SK-N-SH (cell line): ENCODE results near the gene TBX1. TPM values are rescaled to one million over a fixed set of nuclear protein-coding genes. Genes with fewer than 3 reads are reported as not detected.
A peak's percentile ranks its signal among the peaks of the same experiment; 100 is the strongest.

ENCODE experiments used
- CTCF ChIA-PET: fragments of 300-600, 350-600 bp; formaldehyde crosslinking; extraction: SDS; loops from one replicate; lab custom pipeline; 2021; lab: Yijun Ruan, JAX
- POLR2A ChIA-PET: fragments of 350-600 bp; sonication (Branson Sonifier 250); formaldehyde crosslinking; extraction: SDS; loops from one replicate; lab custom pipeline; 2020; ENCODE audit warnings: antibody characterized with exemption, inconsistent platforms; lab: Yijun Ruan, JAX
- DNase-seq: peaks from one replicate; pipeline ENCODE4 v3.0.0; 2012
- H2AFZ ChIP-seq: fragments of 200-600 bp; sonication (generic); 2 replicates; pipeline ENCODE4 v1.8.1; 2016; ENCODE audit warnings: antibody characterized with exemption, mild to moderate bottlenecking, low read depth
- H3F3A ChIP-seq: fragments of 200-600 bp; sonication (generic); replicated peaks from 2 replicates; pipeline ENCODE3; 2016; ENCODE audit warnings: antibody characterized with exemption, mild to moderate bottlenecking; ENCODE audit not compliant: insufficient read depth
- H3K27ac ChIP-seq, 2 experiments: fragments of 200-500 bp in 1 of 2; fragments of 200-600 bp in 1 of 2; sonication (Bioruptor generic) in 1 of 2; sonication (generic), shearing (Covaris generic) in 1 of 2; 2 replicates each; pipeline versions ENCODE4 v1.5.1 to v1.6.1; 2014 to 2016; ENCODE audit warnings: low read depth in 2 of 2, inconsistent platforms in 1 of 2, low read length in 1 of 2, mild to moderate bottlenecking in 1 of 2, mixed read lengths in 1 of 2
- H3K27me3 ChIP-seq: fragments of 200-600 bp; sonication (generic), shearing (Covaris generic); 2 replicates; pipeline ENCODE4 v1.6.1; 2016; ENCODE audit warnings: mixed run types; ENCODE audit not compliant: insufficient read depth
- H3K36me3 ChIP-seq, 2 experiments: fragments of 200-500 bp in 1 of 2; fragments of 200-600 bp in 1 of 2; sonication (Bioruptor generic) in 1 of 2; sonication (generic) in 1 of 2; replicated peaks in 1 of 2; 2 replicates each; pipeline versions ENCODE3 to v1.5.1; 2014 to 2016; ENCODE audit warnings: low read length in 1 of 2, mild to moderate bottlenecking in 1 of 2; ENCODE audit not compliant: insufficient read depth in 2 of 2, control insufficient read depth in 1 of 2
- H3K4me1 ChIP-seq, 2 experiments: fragments of 200-500 bp in 1 of 2; fragments of 200-600 bp in 1 of 2; sonication (Bioruptor generic) in 1 of 2; sonication (generic), shearing (Covaris generic) in 1 of 2; 2 replicates each; pipeline versions ENCODE4 v1.5.1 to v1.6.1; 2014 to 2016; ENCODE audit warnings: low read depth in 1 of 2, low read length in 1 of 2, mixed run types in 1 of 2; ENCODE audit not compliant: insufficient read depth in 2 of 2, control insufficient read depth in 1 of 2
- H3K4me2 ChIP-seq: fragments of 200-600 bp; sonication (generic), shearing (Covaris generic); 2 replicates; pipeline ENCODE4 v1.6.1; 2017; ENCODE audit warnings: mixed run types
- H3K4me3 ChIP-seq, 2 experiments: fragments of 200-500 bp in 1 of 2; fragments of 200-600 bp in 1 of 2; sonication (Bioruptor generic) in 1 of 2; sonication (generic), shearing (Covaris generic) in 1 of 2; 2 replicates each; pipeline versions ENCODE4 v1.5.1 to v1.8.1; 2014 to 2016; ENCODE audit warnings: low read depth in 2 of 2, inconsistent platforms in 1 of 2, low read length in 1 of 2, mild to moderate bottlenecking in 1 of 2, mixed read lengths in 1 of 2, moderate library complexity in 1 of 2
- H3K79me2 ChIP-seq: fragments of 200-600 bp; sonication (generic); 2 replicates; pipeline ENCODE4 v1.8.1; 2017; ENCODE audit warnings: mild to moderate bottlenecking; ENCODE audit not compliant: insufficient read depth
- H3K9ac ChIP-seq: fragments of 200-600 bp; sonication (generic); 2 replicates; pipeline ENCODE4 v1.6.1; 2017; ENCODE audit warnings: mixed run types
- H3K9me2 ChIP-seq: fragments of 200-600 bp; sonication (generic); 2 replicates; pipeline ENCODE4 v1.6.1; 2017; ENCODE audit warnings: mixed run types
- H3K9me3 ChIP-seq: fragments of 200-600 bp; sonication (generic); 2 replicates; pipeline ENCODE4 v1.6.1; 2017; ENCODE audit warnings: mixed run types, mild to moderate bottlenecking, moderate library complexity
- H4K20me1 ChIP-seq: fragments of 200-600 bp; sonication (generic); 2 replicates; pipeline ENCODE4 v1.6.1; 2017; ENCODE audit warnings: mild to moderate bottlenecking, mixed run types; ENCODE audit not compliant: insufficient read depth
- CHD2 ChIP-seq: fragments of 150-350 bp; IDR thresholded peaks from 2 replicates; pipeline ENCODE4 v1.6.1; 2018; ENCODE audit warnings: low read length; ENCODE audit not compliant: partially characterized antibody
- ELF1 ChIP-seq: IDR thresholded peaks from 2 replicates; pipeline ENCODE4 v1.4.0; 2012
- FOSL2 ChIP-seq: IDR thresholded peaks from 2 replicates; pipeline ENCODE4 v1.4.0; 2012; ENCODE audit warnings: low read depth, mild to moderate bottlenecking, moderate library complexity, borderline replicate concordance
- FOXJ3 ChIP-seq: sonication (generic); formaldehyde crosslinking; IDR thresholded peaks from 2 replicates; pipeline ENCODE4 v1.5.1; 2020; ENCODE audit warnings: mild to moderate bottlenecking, missing genetic modification reagents
- GATA2 ChIP-seq: sonication (generic); formaldehyde crosslinking; IDR thresholded peaks from 2 replicates; pipeline ENCODE4 v1.5.0; 2020; ENCODE audit warnings: mild to moderate bottlenecking, missing genetic modification reagents
- JUND ChIP-seq: IDR thresholded peaks from 2 replicates; pipeline ENCODE4 v1.4.0; 2012
- MXI1 ChIP-seq: IDR thresholded peaks from 2 replicates; pipeline ENCODE4 v1.6.1; 2012; ENCODE audit warnings: mild to moderate bottlenecking, low read depth, low read length, improper control_type of control experiment
- NFIC ChIP-seq: IDR thresholded peaks from 2 replicates; pipeline ENCODE4 v1.4.0; 2012; ENCODE audit warnings: borderline replicate concordance
- RAD21 ChIP-seq: IDR thresholded peaks from 2 replicates; pipeline ENCODE4 v1.6.1; 2012; ENCODE audit warnings: mild to moderate bottlenecking, low read length
- RFX5 ChIP-seq: IDR thresholded peaks from 2 replicates; pipeline ENCODE4 v1.6.1; 2012; ENCODE audit warnings: mild to moderate bottlenecking, improper control_type of control experiment, low read length
- RXRA ChIP-seq: IDR thresholded peaks from 2 replicates; pipeline ENCODE4 v1.4.0; 2012; ENCODE audit warnings: low read depth, mild to moderate bottlenecking, borderline replicate concordance
- SMC3 ChIP-seq: IDR thresholded peaks from 2 replicates; pipeline ENCODE4 v1.6.1; 2012; ENCODE audit warnings: low read depth, low read length, improper control_type of control experiment
- TAF1 ChIP-seq: IDR thresholded peaks from 2 replicates; pipeline ENCODE4 v1.6.1; 2012; ENCODE audit warnings: low read depth, mild to moderate bottlenecking, low read length, moderate library complexity, borderline replicate concordance
- TEAD4 ChIP-seq: IDR thresholded peaks from 2 replicates; pipeline ENCODE4 v1.4.0; 2012; ENCODE audit warnings: mild to moderate bottlenecking, borderline replicate concordance; ENCODE audit not compliant: insufficient read depth
- USF1 ChIP-seq: IDR thresholded peaks from 2 replicates; pipeline ENCODE4 v1.4.0; 2012; ENCODE audit warnings: low read depth, borderline replicate concordance
- WGBS: methylation state at CpG from one replicate; pipeline ENCODE4 v1.1.6; 2017; ENCODE audit warnings: low lambda C conversion rate; 5-methylcytosine and 5-hydroxymethylcytosine counted together
- polyA plus RNA-seq, 3 experiments: library from polyadenylated mRNA; depleted of rRNA; stranded (reverse); fragments of >200 nt; gene quantifications; 2 replicates each; pipeline ENCODE4 v1.2.3, GENCODE V29; 2012
- TF ChIP-seq, protein P1 (sequence below): IDR thresholded peaks from 2 replicates; pipeline ENCODE4 v1.4.0; 2012; ENCODE audit warnings: low read depth
- TF ChIP-seq, protein P2 (sequence below): IDR thresholded peaks from 2 replicates; pipeline ENCODE4 v1.4.0; 2012; ENCODE audit warnings: low read depth, borderline replicate concordance

Gene TBX1
- polyA plus RNA-seq, 1 of the 3 experiments (the other 2 are of a cell fraction) = not detected

DNA sequence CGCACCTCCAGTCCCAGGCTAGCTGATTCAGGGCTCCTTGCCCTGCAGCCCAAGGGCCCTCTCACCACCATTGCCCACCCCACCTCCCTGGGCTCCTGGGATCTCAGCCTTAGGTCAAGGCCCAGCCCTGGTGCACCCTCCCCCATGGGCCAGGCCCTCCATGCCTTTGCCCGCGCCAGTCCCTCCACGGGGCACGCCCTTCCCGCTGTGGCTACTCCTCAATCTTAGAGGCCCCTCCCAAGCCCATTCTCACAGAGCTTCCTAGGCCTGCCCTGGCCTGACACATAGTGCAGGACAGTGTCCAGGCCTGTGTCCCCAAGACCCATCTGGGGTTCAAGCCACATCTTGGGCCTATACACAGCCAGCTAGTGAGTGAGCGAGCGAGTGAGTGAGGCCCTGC lies 30.4 kb upstream of the TBX1 start:
- H3K9me3 ChIP-seq = no peaks in the 10 kb centered on the region
- no peaks in the 10 kb centered on the region for H3K36me3 ChIP-seq
- H3K79me2 ChIP-seq = no peaks in the 10 kb centered on the region
- peaks cover 0 to 26% of the 10 kb centered on the region in 2 experiments; a peak in 1 of 4 replicates for H3K4me1 ChIP-seq
- WGBS = 93% methylated on average over 6 of the region's 8 CpGs
- CTCF ChIA-PET = interaction anchor here (0.5 to 5.9 kb wide), 85 partner anchors 9 to 584 kb away, joined by 3 to 297 read pairs (median 6); partner anchors contain the start of genes COMT, GNB1L, RTL10 and TXNRD2
- H3K9me2 ChIP-seq = no peaks in the 10 kb centered on the region
- no peak overlapping the region for H3K27ac ChIP-seq
- no peaks in the 10 kb centered on the region for H4K20me1 ChIP-seq
- H3F3A ChIP-seq = no peaks in the 10 kb centered on the region
- TF ChIP-seq CHD2 (no peak), RFX5 (no peak), FOXJ3 (CRISPR knock-in tag) (no peak), RAD21 (no peak), MXI1 (no peak), ELF1 (no peak), TEAD4 (no peak), GATA2 (CRISPR knock-in tag) (no peak), JUND (no peak), FOSL2 (no peak), RXRA (no peak), USF1 (no peak), SMC3 (no peak), NFIC (no peak), TAF1 (no peak)
- TF ChIP-seq, protein P1, sequence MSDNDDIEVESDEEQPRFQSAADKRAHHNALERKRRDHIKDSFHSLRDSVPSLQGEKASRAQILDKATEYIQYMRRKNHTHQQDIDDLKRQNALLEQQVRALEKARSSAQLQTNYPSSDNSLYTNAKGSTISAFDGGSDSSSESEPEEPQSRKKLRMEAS = no peak
- TF ChIP-seq, protein P2, sequence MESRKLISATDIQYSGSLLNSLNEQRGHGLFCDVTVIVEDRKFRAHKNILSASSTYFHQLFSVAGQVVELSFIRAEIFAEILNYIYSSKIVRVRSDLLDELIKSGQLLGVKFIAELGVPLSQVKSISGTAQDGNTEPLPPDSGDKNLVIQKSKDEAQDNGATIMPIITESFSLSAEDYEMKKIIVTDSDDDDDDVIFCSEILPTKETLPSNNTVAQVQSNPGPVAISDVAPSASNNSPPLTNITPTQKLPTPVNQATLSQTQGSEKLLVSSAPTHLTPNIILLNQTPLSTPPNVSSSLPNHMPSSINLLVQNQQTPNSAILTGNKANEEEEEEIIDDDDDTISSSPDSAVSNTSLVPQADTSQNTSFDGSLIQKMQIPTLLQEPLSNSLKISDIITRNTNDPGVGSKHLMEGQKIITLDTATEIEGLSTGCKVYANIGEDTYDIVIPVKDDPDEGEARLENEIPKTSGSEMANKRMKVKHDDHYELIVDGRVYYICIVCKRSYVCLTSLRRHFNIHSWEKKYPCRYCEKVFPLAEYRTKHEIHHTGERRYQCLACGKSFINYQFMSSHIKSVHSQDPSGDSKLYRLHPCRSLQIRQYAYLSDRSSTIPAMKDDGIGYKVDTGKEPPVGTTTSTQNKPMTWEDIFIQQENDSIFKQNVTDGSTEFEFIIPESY = no peak
- TF ChIP-seq, all 33 proteins: peak for 0
- peak overlapping the region; percentile 95 for H2AFZ ChIP-seq
- POLR2A ChIA-PET = interaction anchor here (0.6 to 1.3 kb wide), 4 partner anchors 147 to 180 kb away, joined by 3 to 10 read pairs (median 4); no protein-coding TSS in a partner anchor
- no peak overlapping the region for H3K4me3 ChIP-seq
- no peak for DNase-seq
- peak overlapping the region; percentile 95; the same call in 1 of the 2 replicates for H3K4me2 ChIP-seq
- H3K9ac ChIP-seq = peak overlapping the region; percentile 66
- H3K27me3 ChIP-seq = no peaks in the 10 kb centered on the region
